Suppressor macrophage treated with lipopolysaccharide for 4 hours (primary cell): ENCODE results near the gene PTPRN2.
"Not testable (repeated sequence)": the region's sequence is repeated elsewhere in the genome, so short reads cannot be mapped to it uniquely, and the experiment has no call there.

Source experiments
- DNase-seq: peaks from one replicate; pipeline ENCODE4 v3.0.0-alpha.2; 2020

PTPRN2 gene

DNA sequence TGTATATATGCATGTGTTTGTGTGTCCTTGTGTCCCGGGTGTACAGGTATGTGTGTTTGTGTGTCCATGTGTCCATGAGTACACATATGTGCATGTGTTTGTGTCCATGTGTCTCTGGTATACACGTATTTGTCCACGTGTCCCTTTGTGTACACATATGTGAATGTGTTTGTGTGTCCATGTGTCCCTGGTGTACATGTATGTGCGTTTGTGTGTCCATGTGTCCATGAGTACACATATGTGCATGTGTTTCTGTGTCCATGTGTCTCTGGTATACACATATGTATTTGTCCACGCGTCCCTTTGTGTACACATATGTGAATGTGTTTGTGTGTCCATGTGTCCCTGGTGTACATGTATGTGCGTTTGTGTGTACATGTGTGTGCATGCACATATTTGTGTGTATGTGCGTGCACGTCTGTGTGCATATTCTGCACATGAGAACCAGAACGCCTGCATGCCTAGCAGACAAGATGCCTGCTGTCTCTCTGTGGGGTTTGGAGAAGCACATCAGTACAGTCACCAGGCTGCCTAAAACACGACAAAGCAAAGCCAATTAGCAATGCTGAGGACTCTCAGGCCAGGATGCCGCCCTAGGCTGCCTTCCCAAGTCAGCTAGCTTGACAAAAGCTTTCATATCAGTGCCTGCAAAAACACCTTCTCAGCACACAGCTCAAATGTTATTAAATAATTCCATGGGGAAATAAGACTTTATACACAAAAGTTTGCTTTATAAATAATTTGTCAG is 327.8 kb downstream of the PTPRN2 start:
- DNase-seq, result no peak

DNA sequence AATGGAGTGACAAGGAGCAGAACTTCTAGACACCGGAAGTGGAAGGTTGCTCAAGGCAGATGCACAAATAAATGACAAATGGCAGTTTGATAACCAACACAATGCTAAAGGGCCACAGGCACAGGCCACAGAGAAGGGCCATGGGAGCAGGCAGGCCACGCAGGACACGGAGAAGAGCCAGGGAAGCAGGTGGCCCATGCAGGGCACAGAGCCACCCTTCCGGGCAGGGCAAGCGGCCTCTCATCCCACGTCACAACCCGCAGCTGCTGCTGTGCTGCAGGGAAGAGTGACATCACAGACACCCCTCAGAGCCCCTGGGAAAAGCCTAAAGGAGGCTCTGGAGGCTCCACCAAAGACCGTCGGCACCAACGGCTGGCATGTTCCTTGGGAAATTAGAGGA is 328.5 kb downstream of the PTPRN2 start:
- DNase-seq, result no peak

DNA sequence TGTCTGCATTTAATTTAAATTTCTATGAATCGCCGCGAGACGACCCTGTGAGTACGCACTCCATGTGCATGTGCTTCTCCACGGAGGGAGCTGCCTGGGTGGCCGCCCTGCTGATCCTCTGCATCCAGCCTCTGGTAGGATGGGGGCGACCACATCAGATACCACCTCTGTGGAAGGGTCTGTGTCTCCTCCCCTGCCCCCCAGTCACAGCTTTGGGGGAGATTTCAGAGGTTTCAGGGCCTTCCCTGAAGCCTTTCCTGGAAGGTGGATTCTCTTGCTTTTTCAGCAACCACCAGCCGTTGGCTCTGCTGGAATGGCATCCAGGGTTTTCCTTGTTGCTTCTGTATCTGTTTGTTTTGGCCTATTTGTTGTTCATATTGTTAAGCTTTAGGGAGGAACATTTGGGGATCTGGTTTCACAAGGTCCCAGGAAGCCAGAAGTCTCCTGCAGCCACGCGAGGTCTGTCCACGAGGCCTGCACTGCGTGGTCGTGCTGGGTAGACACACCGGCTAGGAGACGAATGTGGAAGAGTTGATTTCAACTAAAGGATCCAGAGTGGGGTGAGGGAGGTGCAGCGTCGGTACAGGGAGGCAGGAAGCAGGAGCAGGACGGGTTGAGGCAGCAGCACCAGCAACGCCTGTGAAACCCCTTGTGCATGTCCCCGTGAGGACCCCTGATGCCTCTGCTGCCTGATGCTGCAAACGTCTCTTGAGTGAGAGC is 329.1 kb downstream of the PTPRN2 start:
- no peak for DNase-seq

DNA sequence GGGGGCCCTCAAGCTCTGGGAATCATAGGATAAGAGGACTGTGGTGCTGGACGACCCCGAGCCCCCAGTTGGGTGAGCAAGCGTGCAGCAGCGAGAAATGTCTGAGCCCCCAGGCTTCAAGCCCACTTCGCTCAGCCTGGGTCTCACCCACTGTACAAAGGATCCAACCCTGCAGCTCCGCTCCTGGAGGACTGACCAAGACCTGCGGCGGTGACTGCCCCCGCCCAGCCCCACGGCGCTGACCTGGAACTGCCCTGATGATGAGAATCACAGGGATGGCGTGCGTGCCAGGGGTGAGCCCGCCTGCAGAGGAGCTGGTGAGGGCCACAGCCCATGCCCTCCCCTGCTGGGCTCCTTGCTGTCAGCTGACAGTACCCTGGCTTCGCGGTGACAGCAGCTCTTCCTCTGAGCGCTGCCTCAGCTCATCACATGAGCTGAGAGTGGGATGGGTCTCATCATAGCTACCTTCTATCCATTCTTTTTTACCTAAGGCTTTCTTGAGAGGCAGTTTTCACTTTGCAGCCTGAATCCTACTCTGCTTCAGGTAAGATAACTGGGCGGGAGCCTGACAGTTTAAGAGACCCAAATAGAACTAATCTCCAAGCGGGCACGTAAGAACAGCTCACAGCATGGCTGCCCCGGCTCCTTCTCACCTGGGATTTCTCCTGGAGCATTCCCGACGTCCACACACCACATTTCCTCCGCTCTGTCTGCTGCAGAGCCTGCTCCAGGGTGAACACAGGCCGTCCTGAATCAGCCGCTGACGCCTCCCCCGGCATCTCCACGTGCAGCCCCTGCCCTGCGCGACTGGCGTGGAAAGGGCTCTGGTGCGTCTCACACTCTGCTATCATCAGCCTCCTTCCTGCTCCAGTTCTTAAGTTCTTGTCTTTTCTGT is 329.9 kb downstream of the PTPRN2 start:
- no peak for DNase-seq

DNA sequence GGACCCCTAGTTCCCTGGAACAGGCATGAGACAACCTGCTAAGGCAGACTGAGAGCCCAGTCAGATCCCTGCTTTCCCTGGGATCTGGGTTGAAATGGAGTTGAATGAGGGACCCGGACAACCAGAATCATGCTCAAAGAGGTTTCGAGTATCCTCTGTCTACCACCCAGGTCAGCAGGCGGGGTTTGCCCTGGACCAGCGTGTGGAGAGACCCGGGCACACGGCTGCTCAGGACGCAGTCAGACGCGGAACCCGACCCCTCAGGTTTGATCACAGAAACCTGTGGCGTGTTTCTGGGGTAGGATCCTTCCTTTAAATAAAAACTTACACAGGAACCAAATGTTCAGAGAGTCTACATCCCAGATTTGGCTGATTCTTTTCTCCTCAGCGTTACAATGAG is 330.6 kb downstream of the PTPRN2 start:
- DNase-seq, result no peak

DNA sequence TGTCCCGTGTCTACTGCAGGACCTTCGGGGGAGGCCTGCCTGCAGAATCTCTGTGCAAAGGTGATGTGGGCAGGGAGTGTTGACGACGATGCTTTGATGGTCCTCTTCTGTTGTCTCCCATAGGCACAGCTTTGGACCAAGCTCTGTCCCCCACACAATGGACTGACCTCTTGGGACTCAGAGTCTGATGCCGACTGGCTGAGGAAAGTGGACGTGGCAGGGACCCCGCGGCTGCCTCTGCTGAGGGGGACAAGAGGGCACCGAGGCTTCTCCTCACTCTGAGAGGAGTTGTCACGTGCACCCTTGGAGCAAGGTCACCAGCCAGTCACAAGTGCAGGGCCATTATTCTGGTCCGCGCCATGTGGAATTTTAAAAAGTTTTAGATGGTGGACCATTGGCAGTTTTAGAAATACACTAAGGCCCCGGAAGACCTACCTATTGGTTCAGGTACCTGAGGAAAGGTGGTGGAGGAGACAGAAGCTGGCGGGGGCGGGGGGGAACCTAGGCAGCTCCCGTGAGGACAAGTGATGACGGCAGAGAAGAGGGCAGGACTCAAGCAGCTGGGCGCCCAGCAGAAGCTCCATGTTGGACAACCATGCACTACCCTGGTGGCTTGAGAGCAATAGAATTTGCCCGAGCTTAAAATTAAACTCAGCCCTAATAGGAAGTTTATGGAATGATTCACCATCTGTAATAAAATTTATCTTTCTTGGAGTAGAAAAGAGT is 331.4 kb downstream of the PTPRN2 start:
- no peak for DNase-seq

DNA sequence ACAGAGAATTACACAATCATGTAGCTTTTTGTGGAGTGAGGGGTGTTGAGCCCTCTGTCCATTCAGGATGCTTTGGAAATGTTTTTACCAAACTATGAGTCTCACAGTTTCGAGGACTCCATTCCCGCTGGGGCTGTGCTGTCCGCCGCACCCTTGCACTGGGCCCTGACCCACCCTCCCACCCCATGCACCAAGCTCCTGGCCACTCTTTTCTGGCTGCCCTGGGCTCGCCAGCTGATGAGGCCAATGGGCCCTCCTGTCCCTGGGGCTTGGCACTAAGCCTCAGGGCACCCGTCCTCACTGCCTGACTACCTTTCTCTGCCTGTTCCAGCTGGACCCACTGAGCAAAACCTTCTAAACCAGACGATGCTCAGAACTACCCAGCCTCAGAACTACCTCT is 332.1 kb downstream of the PTPRN2 start:
- DNase-seq, result no peak

DNA sequence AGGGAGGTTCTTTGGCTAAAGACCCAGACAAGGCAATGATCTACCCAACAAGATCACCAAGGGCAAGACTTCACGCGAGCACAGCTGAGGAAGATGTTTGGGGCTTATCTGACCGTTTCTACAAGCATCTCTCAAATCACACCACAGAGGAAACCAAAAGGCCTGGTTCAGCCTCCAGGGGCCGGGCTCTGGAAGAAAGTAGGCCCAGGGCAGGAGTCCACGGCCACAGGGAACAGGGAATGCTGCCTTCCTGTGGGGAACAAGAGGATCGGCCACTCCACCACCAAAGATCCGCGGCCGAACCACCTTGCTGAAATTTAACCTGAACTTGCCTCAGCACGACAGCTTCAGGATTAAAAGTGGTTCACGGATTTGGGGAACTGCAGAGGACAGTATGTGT is 332.5 kb downstream of the PTPRN2 start:
- no peak for DNase-seq

DNA sequence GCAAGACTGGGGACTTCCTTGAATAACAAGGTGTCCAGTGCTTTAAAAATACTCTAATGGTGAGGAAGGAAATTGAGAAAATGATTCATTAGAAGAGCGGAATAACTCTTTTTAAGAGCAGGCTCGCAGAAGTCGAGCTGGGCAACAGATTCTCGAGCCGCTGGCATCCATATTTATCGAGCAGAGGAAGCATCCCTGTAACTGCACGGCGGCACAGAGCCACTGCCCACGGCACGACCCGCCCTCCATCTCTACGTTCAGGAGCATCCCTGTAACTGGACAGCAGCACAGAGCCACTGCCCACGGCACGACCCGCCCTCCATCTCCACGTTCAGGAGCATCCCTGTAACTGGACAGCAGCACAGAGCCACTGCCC is 334.0 kb downstream of the PTPRN2 start:
- not testable (repeated sequence) for DNase-seq

DNA sequence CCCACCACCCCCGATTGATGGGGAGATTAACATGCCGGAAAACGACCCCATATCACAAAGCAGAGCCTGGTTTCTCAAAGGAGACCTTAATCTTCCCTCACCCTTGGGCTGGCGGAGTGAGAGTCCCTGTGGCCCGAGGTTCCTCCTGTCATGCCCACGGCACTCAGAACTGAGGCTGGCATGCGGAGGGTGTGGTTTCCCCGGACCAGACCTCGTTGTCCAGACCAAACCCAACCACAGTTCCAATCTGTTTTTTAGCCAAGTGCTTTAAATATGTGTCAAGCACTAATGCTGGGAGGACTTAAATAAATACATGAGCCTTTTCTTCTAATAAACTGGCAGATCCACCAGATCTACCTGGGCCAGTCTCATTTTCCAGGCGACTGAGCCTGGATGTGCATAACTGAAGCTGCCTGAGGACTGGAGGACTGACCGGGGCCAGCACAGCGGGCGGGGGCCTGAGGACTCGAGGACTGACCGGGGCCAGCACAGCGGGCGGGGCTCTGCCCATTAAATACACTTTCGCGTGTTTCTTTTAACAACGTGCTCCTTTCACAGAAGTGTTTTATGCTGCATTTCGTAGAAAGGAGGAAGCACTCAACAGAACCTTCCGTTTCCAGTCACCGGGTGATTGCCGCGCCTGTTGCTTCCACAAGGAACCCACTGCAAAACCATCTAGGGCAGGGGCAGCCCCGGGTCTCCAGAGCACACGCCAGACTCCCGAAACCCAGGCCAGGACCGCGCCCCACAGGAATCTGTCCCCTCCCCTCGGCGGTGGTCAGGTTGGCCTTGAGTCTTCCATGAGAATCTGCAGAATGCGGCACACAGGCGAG is 334.6 kb downstream of the PTPRN2 start:
- DNase-seq, result no peak

DNA sequence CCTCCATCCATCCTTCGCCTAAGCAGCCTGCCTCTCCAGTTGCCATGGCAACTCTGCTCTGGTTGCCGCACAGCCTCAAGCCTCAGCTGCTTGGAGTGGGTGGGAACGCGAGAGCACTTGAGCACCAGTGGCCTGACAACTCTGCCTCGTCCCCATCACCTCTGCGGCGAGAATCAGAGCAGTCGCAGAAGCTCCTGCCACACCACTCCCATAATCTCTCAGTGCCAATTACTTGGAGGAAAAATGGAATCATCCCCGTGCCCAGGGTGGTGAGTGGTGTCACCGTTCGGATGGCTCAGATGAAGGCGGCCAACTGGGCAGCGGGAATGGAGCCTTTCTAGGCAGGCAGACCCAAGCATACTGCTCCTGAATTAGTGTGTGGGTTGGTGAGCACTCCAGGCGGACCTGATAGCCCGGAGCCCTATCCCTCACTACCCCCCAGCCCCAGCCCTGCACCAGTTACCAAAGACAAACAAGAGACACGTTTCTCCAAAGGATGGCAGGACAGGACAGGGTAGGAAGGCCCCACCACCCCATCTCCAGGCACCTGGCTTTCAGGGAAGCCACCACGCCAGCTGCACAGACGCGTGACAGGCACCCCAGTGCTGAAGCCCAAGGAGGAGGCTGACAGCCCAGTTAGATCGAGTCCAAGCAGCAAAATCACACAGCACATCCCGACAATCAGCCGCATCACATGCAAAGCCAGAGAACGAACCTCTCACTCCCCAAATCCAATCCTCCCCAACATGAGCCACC is 335.4 kb downstream of the PTPRN2 start:
- DNase-seq, result no peak

DNA sequence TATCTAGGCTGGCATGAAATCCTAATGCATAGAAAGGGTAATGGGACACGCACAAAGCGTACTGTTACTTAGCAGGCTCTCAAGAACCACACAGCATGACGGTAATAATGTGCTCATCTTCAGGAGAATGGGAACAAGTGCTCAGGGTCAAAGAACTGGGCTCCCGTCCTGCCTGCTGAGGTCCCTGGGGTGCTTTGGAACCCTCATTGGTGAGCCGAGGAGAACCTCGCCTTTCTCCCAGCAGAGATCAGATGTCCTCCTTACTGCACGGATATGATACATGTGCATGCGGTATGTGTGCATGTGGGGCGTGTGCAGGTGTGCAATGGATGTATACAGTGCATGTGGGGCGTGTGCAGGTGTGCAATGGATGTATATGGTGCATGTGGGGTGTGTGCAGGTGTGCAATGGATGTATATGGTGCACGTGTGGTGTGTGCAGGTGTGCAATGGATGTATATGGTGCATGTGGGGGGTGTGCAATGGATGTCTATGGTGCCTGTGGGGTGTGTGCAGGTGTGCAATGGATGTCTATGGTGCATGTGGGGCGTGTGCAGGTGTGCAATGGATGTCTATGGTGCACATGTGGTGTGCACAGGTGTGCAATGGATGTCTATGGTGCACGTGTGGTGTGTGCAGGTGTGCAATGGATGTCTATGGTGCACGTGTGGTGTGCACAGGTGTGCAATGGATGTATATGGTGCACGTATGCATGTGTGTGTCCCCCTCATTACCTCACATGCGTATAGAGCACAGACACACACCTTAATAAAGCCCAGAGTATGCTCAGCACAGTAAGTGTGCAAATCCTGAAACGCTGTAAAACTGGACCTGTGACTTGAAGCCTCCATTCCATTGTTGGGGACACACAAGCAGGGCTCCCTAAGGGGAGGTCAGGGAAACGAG is 336.3 kb downstream of the PTPRN2 start:
- DNase-seq, result no peak

DNA sequence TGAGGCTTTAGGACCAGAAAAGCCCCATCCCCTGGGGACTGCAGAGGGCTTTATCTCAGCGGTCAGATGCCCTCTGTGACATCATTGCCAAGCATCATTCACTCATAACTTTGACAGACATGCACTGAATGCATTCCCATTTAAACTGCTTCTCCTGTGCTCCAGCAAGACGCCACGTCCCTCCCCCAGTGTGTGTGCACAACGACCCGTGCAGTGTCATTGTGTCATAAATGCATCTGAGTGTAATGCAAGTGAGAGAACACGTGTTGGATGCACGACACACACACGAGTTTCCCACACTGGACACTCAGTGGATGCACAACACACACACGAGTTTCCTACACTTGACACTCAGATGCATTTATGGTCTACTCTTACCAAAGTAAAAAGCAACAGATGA is 337.9 kb downstream of the PTPRN2 start:
- DNase-seq, result no peak

DNA sequence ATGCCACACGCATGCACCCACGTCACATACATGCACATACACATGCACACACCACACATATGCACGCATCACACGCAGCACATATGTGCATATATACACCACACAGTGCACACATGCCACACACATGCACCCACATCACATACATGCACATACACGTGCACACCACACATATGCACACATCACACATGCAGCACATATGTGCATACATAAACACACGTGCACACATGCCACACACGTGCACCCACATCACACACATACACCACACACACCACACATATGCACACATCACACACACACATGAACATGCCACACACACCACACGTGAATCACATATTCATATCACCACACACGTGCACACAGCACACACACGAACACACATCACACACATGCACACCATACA is 338.8 kb downstream of the PTPRN2 start:
- DNase-seq, result no peak

DNA sequence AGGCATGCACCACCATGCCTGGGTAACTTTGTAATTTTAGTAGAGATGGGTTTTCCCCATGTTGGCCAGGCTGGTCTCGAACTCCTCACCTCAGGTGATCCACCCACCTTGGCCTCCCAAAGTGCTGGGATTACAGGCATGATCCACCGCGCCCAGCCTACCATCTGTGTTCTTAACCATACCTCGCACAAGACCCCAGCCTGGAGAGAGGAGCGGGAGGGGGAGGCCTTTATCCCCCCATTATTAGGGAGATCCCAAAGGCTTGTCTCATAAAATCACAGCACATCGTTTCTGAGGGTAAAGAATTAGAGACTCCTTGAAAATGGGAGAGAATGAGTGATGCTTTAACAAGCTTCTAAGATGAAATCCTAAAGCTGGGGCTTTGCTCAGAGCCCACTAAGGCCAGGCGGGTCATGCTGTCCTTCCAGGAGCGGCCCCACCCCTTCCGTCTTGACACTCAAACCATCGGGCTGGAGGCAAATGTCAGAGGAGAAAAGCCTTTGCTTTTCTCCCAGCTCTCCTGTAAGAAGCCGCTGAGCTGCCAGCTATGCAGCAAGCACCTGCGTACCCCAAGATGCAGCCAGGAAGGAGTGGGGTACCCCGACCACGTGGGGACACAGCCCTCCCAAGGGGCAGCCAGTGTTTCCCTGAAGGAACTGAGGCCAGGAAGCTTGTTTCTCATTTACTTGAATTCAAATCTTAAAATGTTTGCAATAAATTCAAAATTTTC is 339.7 kb downstream of the PTPRN2 start:
- DNase-seq, result no peak

DNA sequence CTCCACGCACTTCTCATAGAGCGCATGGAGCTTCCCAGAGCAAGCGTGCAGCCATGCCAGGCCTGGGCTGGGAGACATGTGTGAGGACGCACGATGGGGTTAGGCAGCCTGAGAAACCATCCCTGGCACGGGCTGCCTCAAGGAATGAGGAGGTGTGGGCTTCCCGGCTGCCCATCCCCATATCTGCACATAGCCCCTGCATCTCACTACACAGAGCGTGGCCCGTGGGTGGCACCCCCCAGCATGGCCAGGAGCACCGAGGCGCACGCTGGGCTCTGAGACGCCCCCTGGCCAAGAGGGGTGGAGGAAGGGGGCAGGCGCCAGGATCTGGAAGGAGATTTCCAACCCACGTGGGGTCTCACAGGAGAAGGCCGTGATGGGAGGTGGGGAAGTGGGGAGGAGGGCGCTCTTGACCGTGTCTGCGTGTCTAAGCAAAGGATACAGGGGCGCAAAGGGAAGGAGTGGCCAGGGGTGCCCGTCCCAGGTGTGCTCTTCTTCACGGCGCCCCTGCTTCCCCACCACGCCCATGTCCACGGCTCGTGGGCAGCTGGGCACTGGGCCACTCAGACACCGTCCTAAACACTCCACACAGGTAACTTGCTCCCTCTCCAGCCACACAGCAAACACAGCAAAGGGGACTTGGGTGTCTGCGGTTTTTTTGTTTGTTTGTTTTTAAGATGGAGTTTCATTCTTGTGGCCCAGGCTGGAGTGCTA is 340.5 kb downstream of the PTPRN2 start:
- no peak for DNase-seq

DNA sequence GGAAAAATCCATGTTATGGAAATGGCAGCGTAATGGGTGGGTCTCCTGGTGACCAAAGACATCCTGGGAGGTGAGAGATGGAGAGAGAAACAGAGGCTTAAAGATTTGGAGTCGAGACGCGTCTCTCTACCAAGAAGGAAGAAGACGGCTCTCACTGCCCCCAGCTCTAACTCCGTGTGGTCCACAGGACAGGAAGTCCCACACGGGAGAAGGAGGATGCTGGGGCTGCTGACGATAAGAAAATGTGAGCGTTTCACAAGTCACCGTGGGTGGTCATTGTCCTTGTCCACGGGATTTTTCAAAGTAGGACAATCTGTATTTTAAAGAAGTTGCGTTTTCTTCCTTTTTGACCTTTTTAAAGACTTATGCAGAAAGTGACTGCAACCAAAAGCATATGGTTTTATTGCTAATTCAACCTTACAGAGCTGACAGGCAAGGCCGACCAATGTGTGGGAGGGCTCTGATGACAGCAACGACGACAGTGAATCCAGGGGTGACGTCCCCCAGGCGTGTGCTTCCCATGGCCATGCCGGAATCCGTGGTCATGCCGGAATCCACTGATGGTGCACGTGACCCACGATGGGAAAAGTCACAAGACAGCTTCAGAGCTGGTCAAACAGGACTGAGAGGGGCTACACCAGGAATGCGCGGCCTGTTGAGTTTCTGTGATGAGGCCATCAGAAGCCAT is 341.2 kb downstream of the PTPRN2 start:
- DNase-seq, result no peak

DNA sequence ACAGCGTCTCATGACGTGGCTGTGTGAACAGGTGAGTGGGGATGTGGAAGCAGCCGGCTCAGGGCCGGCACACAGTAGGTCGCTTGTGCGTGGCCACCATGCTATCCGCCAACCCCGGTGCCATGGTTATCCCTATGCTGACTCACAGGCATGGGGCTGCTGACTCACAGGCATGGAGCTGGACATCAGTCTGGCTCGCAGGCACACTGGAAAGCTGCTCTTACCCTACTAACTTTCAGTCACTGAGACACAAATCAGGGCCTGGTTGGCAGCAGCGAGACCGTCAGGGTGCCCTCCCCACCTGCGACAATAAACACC is 341.9 kb downstream of the PTPRN2 start:
- DNase-seq, result no peak
